K562 (cell line): ENCODE measurements around the gene PLA1A.

ENCODE experiments used
- GABPB1 ChIP-seq: sonication (generic); formaldehyde crosslinking; IDR thresholded peaks from 2 replicates; pipeline ENCODE4 v1.8.0; 2022; ENCODE audit warnings: mild to moderate bottlenecking, missing genetic modification reagents
- KLF6 ChIP-seq: fragments of 250-450 bp; sonication (Bioruptor Pico); IDR thresholded peaks from 2 replicates; pipeline ENCODE4 v1.4.0; 2020; ENCODE audit warnings: mild to moderate bottlenecking, moderate library complexity, borderline replicate concordance
- L3MBTL2 ChIP-seq: fragments of 450-650 bp; IDR thresholded peaks from 2 replicates; pipeline ENCODE4 v1.6.1; 2016; ENCODE audit warnings: mild to moderate bottlenecking, moderate library complexity
- NFE2L1 ChIP-seq: fragments of 450-650 bp; IDR thresholded peaks from 2 replicates; pipeline ENCODE4 v1.6.1; 2016; ENCODE audit warnings: missing genetic modification characterization, low read depth, mild to moderate bottlenecking, missing compliant biosample characterization, moderate library complexity, borderline replicate concordance
- RNF2 ChIP-seq: sonication (generic); IDR thresholded peaks from 2 replicates; pipeline ENCODE4 v1.6.1; 2016
- SMAD3 ChIP-seq: fragments of 450-650 bp; formaldehyde crosslinking; conservative IDR thresholded peaks from 2 replicates; pipeline ENCODE4 v1.4.0; 2020; ENCODE audit warnings: mild to moderate bottlenecking
- SMC3 ChIP-seq: conservative IDR thresholded peaks from 2 replicates; pipeline ENCODE4 v1.6.1; 2011; ENCODE audit warnings: low read depth, low read length, improper control_type of control experiment; ENCODE audit not compliant: insufficient read depth
- TF ChIP-seq, protein P1 (sequence below): sonication (generic); formaldehyde crosslinking; IDR thresholded peaks from 2 replicates; pipeline ENCODE4 v1.8.0; 2022; ENCODE audit warnings: mild to moderate bottlenecking, missing genetic modification reagents
- TF ChIP-seq, protein P2 (sequence below): sonication (generic); formaldehyde crosslinking; IDR thresholded peaks from 2 replicates; pipeline ENCODE4 v1.8.1; 2023; ENCODE audit warnings: mild to moderate bottlenecking, missing genetic modification reagents

DNA sequence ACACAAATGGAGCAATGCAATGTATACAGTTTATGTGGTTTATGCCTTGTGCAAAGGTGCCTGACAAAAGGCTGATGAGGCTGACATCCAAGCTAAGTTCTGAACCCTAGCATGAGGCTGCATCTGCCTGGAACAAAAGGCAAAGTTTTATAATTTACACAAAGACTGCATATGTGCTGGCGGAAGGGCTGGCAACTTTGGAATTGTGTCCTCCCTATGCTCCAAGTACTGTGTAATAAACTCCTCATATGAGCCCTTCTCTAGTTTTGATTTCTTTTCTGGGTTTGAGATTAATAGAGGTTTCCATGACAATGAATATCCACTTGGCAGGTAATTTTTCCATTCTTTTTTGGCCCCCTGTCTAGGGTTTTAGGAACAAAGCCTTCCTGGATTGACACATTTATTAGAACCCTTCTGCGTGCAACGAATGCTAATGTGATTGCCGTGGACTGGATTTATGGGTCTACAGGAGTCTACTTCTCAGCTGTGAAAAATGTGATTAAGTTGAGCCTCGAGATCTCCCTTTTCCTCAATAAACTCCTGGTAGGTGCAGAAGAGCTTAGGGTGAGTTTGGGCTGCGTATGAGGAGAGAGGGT, 10.8 kb downstream of the PLA1A start:
- TF ChIP-seq, protein P1, sequence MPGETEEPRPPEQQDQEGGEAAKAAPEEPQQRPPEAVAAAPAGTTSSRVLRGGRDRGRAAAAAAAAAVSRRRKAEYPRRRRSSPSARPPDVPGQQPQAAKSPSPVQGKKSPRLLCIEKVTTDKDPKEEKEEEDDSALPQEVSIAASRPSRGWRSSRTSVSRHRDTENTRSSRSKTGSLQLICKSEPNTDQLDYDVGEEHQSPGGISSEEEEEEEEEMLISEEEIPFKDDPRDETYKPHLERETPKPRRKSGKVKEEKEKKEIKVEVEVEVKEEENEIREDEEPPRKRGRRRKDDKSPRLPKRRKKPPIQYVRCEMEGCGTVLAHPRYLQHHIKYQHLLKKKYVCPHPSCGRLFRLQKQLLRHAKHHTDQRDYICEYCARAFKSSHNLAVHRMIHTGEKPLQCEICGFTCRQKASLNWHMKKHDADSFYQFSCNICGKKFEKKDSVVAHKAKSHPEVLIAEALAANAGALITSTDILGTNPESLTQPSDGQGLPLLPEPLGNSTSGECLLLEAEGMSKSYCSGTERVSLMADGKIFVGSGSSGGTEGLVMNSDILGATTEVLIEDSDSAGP (CRISPR knock-in tag): no peak
- no peak for TF ChIP-seq L3MBTL2
- TF ChIP-seq KLF6 (CRISPR knock-in tag): no peak
- TF ChIP-seq GABPB1: no peak
- no peak for TF ChIP-seq SMAD3 (CRISPR knock-in tag)
- no peak for TF ChIP-seq SMC3
- no peak for TF ChIP-seq RNF2
- no peak for TF ChIP-seq NFE2L1 (tag)
- TF ChIP-seq, protein P2, sequence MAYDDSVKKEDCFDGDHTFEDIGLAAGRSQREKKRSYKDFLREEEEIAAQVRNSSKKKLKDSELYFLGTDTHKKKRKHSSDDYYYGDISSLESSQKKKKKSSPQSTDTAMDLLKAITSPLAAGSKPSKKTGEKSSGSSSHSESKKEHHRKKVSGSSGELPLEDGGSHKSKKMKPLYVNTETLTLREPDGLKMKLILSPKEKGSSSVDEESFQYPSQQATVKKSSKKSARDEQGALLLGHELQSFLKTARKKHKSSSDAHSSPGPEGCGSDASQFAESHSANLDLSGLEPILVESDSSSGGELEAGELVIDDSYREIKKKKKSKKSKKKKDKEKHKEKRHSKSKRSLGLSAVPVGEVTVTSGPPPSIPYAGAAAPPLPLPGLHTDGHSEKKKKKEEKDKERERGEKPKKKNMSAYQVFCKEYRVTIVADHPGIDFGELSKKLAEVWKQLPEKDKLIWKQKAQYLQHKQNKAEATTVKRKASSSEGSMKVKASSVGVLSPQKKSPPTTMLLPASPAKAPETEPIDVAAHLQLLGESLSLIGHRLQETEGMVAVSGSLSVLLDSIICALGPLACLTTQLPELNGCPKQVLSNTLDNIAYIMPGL (CRISPR knock-in tag): no peak
